ENCODE results near the gene TJP1. TPM values are rescaled to one million over a fixed set of nuclear protein-coding genes. Genes with fewer than 3 reads are reported as not detected.

TJP1 gene
- total and polyA plus RNA-seq, 2 of the 8 experiments (the other 6 are each of a cell fraction or from before 2014, with no cell fraction given): 46.3 to 138 TPM

- FAIRE-seq (no peak), DNase-seq (ENCODE audit: low read depth in 1 of 2, low spot score in 2 of 2) (peak in 1 of 2 experiments; percentile 72)
- Histone ChIP-seq H3K4me1 (replicated peaks in 1 of 4; ENCODE audit: control insufficient read depth in 3 of 4, insufficient read depth in 4 of 4, low read length in 3 of 4) (peaks cover 0 to 13% (median 1%) of the 10 kb centered on the region in 4 experiments; a peak in 6 of 7 replicates), H3K23ac (ENCODE audit: insufficient read length) (no peak overlapping the region), H3K14ac (ENCODE audit: insufficient read length) (no peak overlapping the region), H3K23me2 (ENCODE audit: low read depth, low read length) (peaks cover 8% of the 10 kb centered on the region; the same call in 1 of the 2 replicates), H3K9ac (replicated peaks in 1 of 4; ENCODE audit: extremely low read depth in 1 of 4, low read depth in 3 of 4, low read length in 3 of 4) (peak overlapping the region in 2 of 4 experiments; percentile 13 to 26; a peak in 3 of 7 replicates), H3K9me3 (ENCODE audit: insufficient read depth in 2 of 2, low read depth in 1 of 2, low read length in 1 of 2) (no peaks in the 10 kb centered on the region), H3K18ac (ENCODE audit: extremely low read depth, low read length) (peak overlapping the region; percentile 60; the same call in 1 of the 2 replicates), H3K4me2 (ENCODE audit: insufficient read depth in 1 of 2, low read depth in 2 of 2, low read length in 2 of 2) (peak overlapping the region; percentile 74 to 79), H4K20me1 (replicated peaks in 1 of 2; ENCODE audit: control insufficient read depth in 1 of 2, insufficient read depth in 2 of 2, low read length in 2 of 2) (no peaks in the 10 kb centered on the region), H3K4me3 (ENCODE audit: extremely low read depth in 1 of 4, insufficient read depth in 2 of 4, low read depth in 3 of 4, low read length in 4 of 4) (peak overlapping the region; percentile 57 to 94 (median 62)), H3K36me3 (ENCODE audit: control insufficient read depth in 2 of 4, insufficient read depth in 4 of 4, low read length in 3 of 4) (no peaks in the 10 kb centered on the region), H2AK5ac (ENCODE audit: low read depth, low read length) (no peak overlapping the region), H2BK15ac (ENCODE audit: low read length) (no peak overlapping the region), H3K27me3 (replicated peaks in 1 of 4; ENCODE audit: control insufficient read depth in 3 of 4, extremely low read depth in 1 of 4, insufficient read depth in 3 of 4, low read length in 3 of 4) (no peaks in the 10 kb centered on the region), H3K79me1 (ENCODE audit: low read depth, low read length) (no peaks in the 10 kb centered on the region), H4K8ac (ENCODE audit: extremely low read depth, insufficient read depth, low read length) (peak overlapping the region; percentile 66; the same call in 1 of the 2 replicates), H3K4ac (replicated peaks; ENCODE audit: insufficient read length, low read depth, low read length) (no peak overlapping the region), H2BK120ac (replicated peaks; ENCODE audit: low read depth, low read length) (no peak overlapping the region), H4K5ac (ENCODE audit: insufficient read length, low read depth, low read length) (no peak overlapping the region), H2BK20ac (ENCODE audit: low read length) (no peak overlapping the region), H2BK5ac (ENCODE audit: low read depth, low read length) (no peak overlapping the region), H3K27ac (ENCODE audit: low read depth, low read length) (no peak overlapping the region), H4K91ac (replicated peaks; ENCODE audit: insufficient read length, low read length) (no peak overlapping the region), H2BK12ac (ENCODE audit: low read depth, low read length) (peak overlapping the region; percentile 2; the same call in 1 of the 2 replicates), H2AFZ (ENCODE audit: low read length) (peak overlapping the region; percentile 81; the same call in 1 of the 2 replicates), H3K79me2 (ENCODE audit: control insufficient read depth in 1 of 2, insufficient read depth in 2 of 2, low read length in 2 of 2) (no peaks in the 10 kb centered on the region), H3K56ac (replicated peaks; ENCODE audit: insufficient read length, low read depth, low read length) (peak overlapping the region; percentile 17)
- ChIA-PET POLR2A (ENCODE audit: partially characterized antibody) (interaction anchor here (0.8 kb wide), 1 partner anchor 17 kb away, joined by 3 read pairs; no protein-coding TSS in a partner anchor), CTCF (ENCODE audit: partially characterized antibody) (interaction anchor here (0.6 to 2.1 kb wide), 2 partner anchors 249 to 399 kb away, joined by 3 to 9 read pairs; no protein-coding TSS in a partner anchor)
- TF ChIP-seq E2F6 (IDR thresholded peaks at IDR 0.05) (peak; percentile 51; the same call in 1 of the 2 replicates), POU5F1 (IDR thresholded peaks at IDR 0.05; ENCODE audit: low read depth, low read length) (no peak), TAF1 (IDR thresholded peaks at IDR 0.05; ENCODE audit: low read depth, low read length) (0 out of 2 replicates have a peak, but pooled peaks have one; percentile 13), RNF2 (IDR thresholded peaks at IDR 0.05; ENCODE audit: borderline replicate concordance, low read depth, low read length, missing control alignments, poor library complexity, severe bottlenecking) (no peak), SP1 (IDR thresholded peaks at IDR 0.05; ENCODE audit: low read depth, low read length) (no peak), GABPA (IDR thresholded peaks at IDR 0.05; ENCODE audit: borderline replicate concordance, insufficient read depth, low read length) (0 out of 2 replicates have a peak, but pooled peaks have one; percentile 20), USF2 (IDR thresholded peaks at IDR 0.05; ENCODE audit: low read length) (no peak), CTBP2 (IDR thresholded peaks at IDR 0.05; ENCODE audit: borderline replicate concordance, insufficient read depth, insufficient read length, low read length) (no peak), MAX (IDR thresholded peaks at IDR 0.05) (0 out of 2 replicates have a peak, but pooled peaks have one; percentile 34)
- 8% methylated on average over 20 of the region's 29 CpGs; no CpG with 5 or more reads in 1 of the 2 experiments for WGBS, 2 experiments (ENCODE audit: extremely low coverage in 1 of 2, insufficient coverage in 1 of 2, insufficient read length in 1 of 2, insufficient replicate concordance in 2 of 2, low coverage in 1 of 2, low lambda C conversion rate in 2 of 2, missing lambda C conversion rate in 1 of 2)
Measured at GRCh38 chr15:29675791-29676301, 146.4 kb downstream of the TJP1 start.
